GM12891 (cell line): ENCODE measurements around the gene STAT3.

Experiments used
- POLR2A ChIP-seq: IDR thresholded peaks from 2 replicates; pipeline ENCODE4 v1.6.1; 2011; ENCODE audit warnings: low read depth, low read length, control low read depth
- POLR2AphosphoS5 ChIP-seq: IDR thresholded peaks from 2 replicates; pipeline ENCODE4 v1.6.1; 2011; ENCODE audit warnings: low read depth, low read length, control low read depth
- TAF1 ChIP-seq: IDR thresholded peaks from 2 replicates; pipeline ENCODE4 v1.6.1; 2011; ENCODE audit warnings: low read depth, low read length, control low read depth

GRCh38 chr17:42309986-42310786 lies 78.1 kb downstream of the STAT3 start:
- TF ChIP-seq POLR2A, result no peak
- TF ChIP-seq TAF1, result no peak
- no peak for TF ChIP-seq POLR2AphosphoS5
